Measurements from ENCODE around the gene TTF2.

Gene TTF2

GRCh38 chr1:117047271-117047670 is 12.9 kb upstream of the TTF2 start:
- DNase-seq, result no peak

- DNase-seq, result no peak
Measured at GRCh38 chr1:117049857-117050256, 10.3 kb upstream of the TTF2 start.

GRCh38 chr1:117051224-117052064 is 8.7 kb upstream of the TTF2 start:
- DNase-seq, result peak; percentile 4

GRCh38 chr1:117054068-117054467 is 6.1 kb upstream of the TTF2 start:
- DNase-seq, result no peak

GRCh38 chr1:117058810-117059209 is 1.3 kb upstream of the TTF2 start:
- DNase-seq, result no peak

DNA sequence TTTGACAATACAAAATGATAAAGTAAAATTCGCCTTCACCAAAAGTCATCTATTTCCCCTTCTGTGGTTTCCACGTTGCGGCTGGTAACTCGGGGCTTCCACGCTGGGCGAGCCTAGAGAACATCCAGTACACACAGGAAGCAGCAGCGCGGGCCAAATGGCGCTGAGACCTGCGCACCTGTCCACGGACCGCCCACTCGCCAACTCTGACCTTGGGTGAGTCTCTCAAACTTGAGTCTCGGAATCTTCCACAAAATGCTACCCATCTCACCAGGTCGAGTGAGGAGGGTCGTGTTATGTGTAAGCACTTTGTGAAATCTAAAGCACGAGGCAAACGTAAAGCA is 820 bp upstream of the TTF2 start:
- DNase-seq, result no peak

- DNase-seq, result peak; percentile 21
Measured at GRCh38 chr1:117060441-117061317, 553 bp downstream of the TTF2 start.

DNA sequence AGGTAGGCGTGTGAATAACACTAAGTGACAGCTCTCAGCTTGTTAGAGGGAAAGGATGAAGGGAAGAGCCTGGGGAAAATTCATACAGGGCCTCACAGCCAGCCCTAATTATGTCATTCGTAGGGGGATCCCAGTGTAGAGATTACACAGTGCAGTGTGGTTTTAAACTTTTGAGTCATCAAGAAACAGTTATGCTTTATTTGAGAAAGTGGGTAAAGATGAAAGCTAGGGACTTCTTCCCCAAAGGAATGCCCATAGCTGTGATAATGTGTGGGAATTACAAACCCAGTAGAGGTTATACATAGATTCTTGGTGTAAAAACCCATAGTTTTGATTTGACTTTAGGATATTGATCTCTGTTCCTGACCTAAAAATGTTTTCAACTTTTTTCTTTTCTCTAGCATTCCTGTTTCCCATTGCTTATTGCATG is 1.9 kb downstream of the TTF2 start:
- DNase-seq, result peak; percentile 73

DNA sequence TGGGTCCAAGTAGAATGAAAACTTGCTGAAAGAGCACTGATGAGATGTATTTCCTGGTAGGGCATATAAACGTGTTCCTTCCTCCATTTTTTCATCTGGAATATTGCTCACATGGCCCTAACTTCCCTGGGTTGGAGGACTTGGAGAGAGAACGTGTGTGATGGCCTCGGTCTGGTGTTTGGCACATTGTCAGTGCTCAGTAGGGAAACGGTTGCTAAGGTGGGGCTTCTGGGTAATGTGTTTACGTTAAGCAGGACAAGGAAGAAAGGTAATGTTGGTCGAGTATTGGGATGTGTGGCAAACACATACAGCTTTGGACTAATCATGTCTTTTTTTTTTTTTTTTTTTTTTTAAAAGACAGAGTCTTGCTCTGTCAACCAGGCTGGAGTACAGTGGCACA is 6.2 kb downstream of the TTF2 start:
- no peak for DNase-seq

DNA sequence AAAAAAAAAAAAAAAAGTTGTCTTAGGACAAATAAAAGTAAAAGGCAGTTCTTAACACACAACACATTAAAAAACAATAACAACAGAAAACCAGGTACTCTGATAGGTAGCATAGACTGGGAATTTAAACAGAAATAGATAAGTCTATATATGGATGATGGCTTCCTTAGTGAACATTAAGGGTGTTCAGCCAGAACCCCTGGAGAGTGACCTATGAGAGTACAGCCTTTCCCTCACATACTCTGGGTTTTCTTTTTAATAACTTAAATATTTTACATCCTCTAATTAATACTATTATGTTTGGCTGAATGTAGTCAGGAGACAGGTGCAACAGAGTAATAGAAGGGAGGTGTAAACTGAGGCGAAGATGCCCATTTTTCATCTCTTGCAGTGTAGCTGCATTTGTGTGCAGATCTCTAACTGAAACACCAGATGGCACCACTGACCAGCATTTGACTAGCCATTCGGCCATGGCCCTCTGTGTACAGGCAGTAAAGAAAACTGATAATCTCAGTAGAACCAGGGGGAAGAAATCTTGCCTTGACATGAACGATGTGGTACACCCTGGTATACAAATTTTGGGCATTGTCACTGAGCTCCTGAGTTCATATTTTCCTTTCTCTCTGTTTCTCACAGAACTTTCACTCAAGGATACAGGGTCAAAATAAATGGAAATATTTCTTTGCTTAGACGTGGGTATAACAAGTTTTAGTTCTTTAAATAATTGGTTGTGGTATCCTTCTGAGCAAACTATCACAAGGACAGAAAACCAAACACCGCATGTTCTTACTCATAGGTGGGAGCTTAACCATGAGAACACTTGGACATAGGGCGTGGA is 7.6 kb downstream of the TTF2 start:
- peak; percentile 50 for DNase-seq

- DNase-seq, result no peak
Measured at GRCh38 chr1:117068580-117068979, 8.5 kb downstream of the TTF2 start.

DNA sequence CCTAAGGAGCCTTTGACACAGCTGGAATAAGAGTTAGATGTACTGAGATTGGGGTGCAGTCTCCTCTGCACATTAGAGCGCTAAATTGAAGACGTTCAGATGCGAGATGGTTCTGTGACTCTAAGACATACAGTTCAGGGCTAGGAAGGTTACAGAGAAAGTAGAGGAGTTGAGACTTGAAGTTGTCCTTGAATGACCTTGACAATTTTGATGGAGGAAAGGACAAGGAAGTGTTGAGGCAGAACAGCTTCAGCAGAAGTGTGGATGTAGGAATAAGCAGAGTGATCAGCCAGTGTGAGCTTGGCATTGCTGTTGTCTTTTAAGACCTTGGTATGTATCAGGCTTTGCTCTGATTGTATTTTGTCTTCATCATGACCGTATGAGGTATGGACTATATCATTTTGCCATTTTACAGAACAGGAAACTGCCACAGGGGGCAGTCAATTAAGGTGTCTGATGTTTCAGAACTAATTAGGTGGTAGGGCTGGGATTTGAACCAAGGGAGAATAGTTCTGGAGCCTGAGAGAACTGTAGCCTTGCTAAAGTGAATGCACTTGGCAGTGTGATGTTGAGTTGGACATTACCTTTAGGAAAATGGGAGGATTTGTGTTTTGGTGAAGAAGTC is 9.2 kb downstream of the TTF2 start:
- no peak for DNase-seq

- DNase-seq, result peak; percentile 71
Measured at GRCh38 chr1:117070124-117070523, 10.0 kb downstream of the TTF2 start.

DNA sequence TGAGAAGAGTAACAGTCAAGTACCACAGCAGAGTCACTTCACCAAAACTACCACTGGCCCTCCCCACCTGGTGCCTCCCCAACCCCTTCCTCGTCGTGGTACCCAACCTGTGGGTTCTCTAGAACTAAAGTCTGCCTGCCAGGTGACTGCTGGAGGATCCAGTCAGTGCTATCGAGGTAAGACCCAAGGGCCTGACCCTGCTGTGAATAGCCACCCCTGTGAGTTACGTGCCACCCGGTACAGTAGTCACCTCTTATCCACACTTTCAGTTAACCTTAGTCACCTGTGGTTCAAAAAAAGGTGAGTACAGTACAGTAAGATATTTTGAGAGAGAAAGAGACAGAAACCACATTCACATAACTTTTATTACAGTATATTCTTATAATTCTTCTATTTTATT is 16.5 kb downstream of the TTF2 start:
- DNase-seq, result no peak

- DNase-seq, result peak; percentile 88
Measured at GRCh38 chr1:117077267-117077666, 17.1 kb downstream of the TTF2 start.

DNA sequence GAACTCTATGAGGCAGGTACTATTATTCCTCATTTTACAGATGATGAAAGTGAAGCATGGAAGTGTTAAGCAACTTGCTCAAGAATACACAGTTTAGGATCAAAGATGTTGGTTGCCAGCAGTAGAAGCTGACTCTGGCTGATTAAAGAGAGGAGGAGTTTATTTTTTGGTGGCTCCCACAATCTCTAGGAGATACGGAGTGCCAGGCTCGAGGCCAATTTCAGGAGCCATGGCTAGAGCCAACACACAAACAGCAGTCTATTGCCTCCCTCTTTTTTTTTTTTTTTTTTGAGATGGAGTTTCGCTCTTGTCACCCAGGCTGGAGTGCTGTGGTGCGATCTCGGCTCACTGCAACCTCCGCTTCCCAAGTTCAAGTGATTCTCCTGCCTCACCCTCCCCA is 19.6 kb downstream of the TTF2 start:
- no peak for DNase-seq

DNA sequence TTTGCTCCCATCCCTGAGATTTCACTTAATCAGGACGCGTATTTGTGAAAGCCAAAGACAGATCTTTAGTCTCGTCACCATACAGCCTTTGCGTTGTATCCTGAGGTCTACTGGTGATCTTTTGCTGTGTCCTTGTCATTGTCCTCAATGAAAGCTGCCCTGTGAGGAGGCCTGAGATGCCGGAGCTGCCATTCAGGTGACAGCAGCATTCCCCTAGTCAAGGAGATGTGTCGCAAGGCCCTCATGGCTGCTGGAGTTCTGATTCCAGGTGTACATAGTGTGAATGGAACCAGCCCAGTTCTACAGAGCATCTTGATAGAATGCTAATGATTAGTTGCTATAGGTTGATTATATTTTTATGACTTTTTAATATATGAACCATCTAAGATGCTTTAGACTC is 24.1 kb downstream of the TTF2 start:
- DNase-seq, result no peak

DNA sequence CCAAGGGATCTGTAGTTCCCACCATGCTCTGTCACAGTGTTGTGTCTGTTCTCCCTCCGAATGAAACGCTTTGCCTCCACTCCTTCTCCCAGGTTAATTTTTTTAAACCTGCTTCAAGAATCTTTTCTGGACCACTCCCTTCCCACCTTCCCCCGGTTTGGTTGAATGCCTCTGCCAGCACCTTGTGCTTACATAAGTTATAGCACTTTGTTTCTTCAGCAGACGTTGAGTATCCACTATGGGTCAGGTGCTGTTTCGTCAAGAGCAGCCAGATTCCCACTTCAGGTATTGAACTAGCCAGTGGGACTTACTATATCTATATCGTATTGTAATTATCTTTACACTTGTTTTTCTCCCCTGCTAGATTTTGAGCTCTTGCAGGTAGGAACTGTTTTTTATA is 27.6 kb downstream of the TTF2 start:
- DNase-seq, result no peak

- DNase-seq, result no peak
Measured at GRCh38 chr1:117089996-117090395, 29.9 kb downstream of the TTF2 start.

GRCh38 chr1:117092594-117092993 is 32.5 kb downstream of the TTF2 start:
- DNase-seq, result no peak

- peak; percentile 98 for DNase-seq
Measured at GRCh38 chr1:117093091-117093534, 33.0 kb downstream of the TTF2 start.

- DNase-seq, result peak; percentile 62
Measured at GRCh38 chr1:117093870-117094621, 33.9 kb downstream of the TTF2 start.
